A549 (cell line): ENCODE results near the gene VAMP1. TPM values are rescaled to one million over a fixed set of nuclear protein-coding genes. Genes with fewer than 3 reads are reported as not detected.
"Not testable (repeated sequence)": the region's sequence is repeated elsewhere in the genome, so short reads cannot be mapped to it uniquely, and the experiment has no call there.

Experiments used
- ATAC-seq, 2 experiments: fragments of 200-7000 bp in 1 of 2; fragments of >200 bp in 1 of 2; cut with Nextera tagmentation in 1 of 2; cut with Tn5 transposase in 1 of 2; 3 replicates each; pipeline versions ENCODE4 v1.8.0 to v1.9.1; 2018 to 2020; ENCODE audit warnings: mild to moderate bottlenecking in 1 of 2, moderate library complexity in 1 of 2
- CTCF ChIA-PET: fragments of 300-600 bp; sonication (Branson Sonifier 250); formaldehyde crosslinking; extraction: SDS; loops from one replicate; lab custom pipeline; 2021; ENCODE audit warnings: antibody characterized with exemption, inconsistent platforms; lab: Yijun Ruan, JAX
- POLR2A ChIA-PET: fragments of 350-600 bp; formaldehyde crosslinking; extraction: SDS; loops from one replicate; lab custom pipeline; 2021; ENCODE audit warnings: antibody characterized with exemption, inconsistent platforms; lab: Yijun Ruan, JAX
- DNase-seq, 2 experiments: peaks; one replicate each; pipeline versions ENCODE4 v3.0.0 to v3.0.0-alpha.2; 2011 to 2016; ENCODE audit warnings: low read depth in 1 of 2, low spot score in 1 of 2
- FAIRE-seq: peaks from 2 replicates; lab custom pipeline; 2011; peaks lifted over from hg19 to GRCh38; lab: Jason Lieb, UNC
- H3K27ac ChIP-seq, 2 experiments: fragments of >200 bp; sonication (Bioruptor Twin); formaldehyde crosslinking; 3 replicates each; pipeline ENCODE4 v1.5.1; 2016 to 2017
- H3K4me1 ChIP-seq: fragments of >200 bp; sonication (Bioruptor Twin); formaldehyde crosslinking; 3 replicates; pipeline ENCODE4 v1.6.1; 2016
- H3K4me2 ChIP-seq: fragments of >200 bp; sonication (Bioruptor Twin); formaldehyde crosslinking; 3 replicates; pipeline ENCODE4 v1.6.1; 2016
- H3K4me3 ChIP-seq: fragments of >200 bp; sonication (Bioruptor Twin); formaldehyde crosslinking; 3 replicates; pipeline ENCODE4 v1.5.1; 2016
- H3K9me3 ChIP-seq: fragments of >200 bp; sonication (Bioruptor Twin); formaldehyde crosslinking; 3 replicates; pipeline ENCODE4 v1.6.1; 2016
- BCL3 ChIP-seq: fragments of >200 bp; sonication (Bioruptor Twin); formaldehyde crosslinking; IDR thresholded peaks from 3 replicates; pipeline ENCODE4 v1.6.1; 2016
- BHLHE40 ChIP-seq: IDR thresholded peaks from 2 replicates; pipeline ENCODE4 v1.6.1; 2012; ENCODE audit warnings: low read depth, low read length, inconsistent platforms
- CHD2 ChIP-seq: fragments of 150-350 bp; IDR thresholded peaks from 2 replicates; pipeline ENCODE4 v1.6.1; 2014; ENCODE audit warnings: low read length; ENCODE audit not compliant: partially characterized antibody
- E2F6 ChIP-seq: IDR thresholded peaks from 2 replicates; pipeline ENCODE4 v1.6.1; 2012; ENCODE audit warnings: low read depth, borderline replicate concordance
- EHF ChIP-seq: fragments of 250-450 bp; sonication (Bioruptor Pico); IDR thresholded peaks from 2 replicates; pipeline ENCODE4 v1.5.0; 2020; ENCODE audit warnings: mild to moderate bottlenecking
- EHMT2 ChIP-seq: fragments of 200-600 bp; sonication (generic); IDR thresholded peaks from 2 replicates; pipeline ENCODE4 v1.6.1; 2016; ENCODE audit warnings: antibody characterized with exemption, low read depth, mild to moderate bottlenecking, moderate library complexity
- FOSB ChIP-seq: fragments of 250-450 bp; sonication (Bioruptor Pico); IDR thresholded peaks from 2 replicates; pipeline ENCODE4 v1.5.0; 2020; ENCODE audit warnings: mild to moderate bottlenecking, moderate library complexity
- HDAC2 ChIP-seq: fragments of 200-600 bp; sonication (generic); IDR thresholded peaks from 2 replicates; pipeline ENCODE4 v1.6.1; 2016
- HOXB13 ChIP-seq: fragments of 250-450 bp; sonication (Bioruptor Pico); IDR thresholded peaks from 2 replicates; pipeline ENCODE4 v1.5.0; 2020; ENCODE audit warnings: low read depth, mild to moderate bottlenecking, moderate library complexity
- KDM5A ChIP-seq: fragments of 200-600 bp; sonication (generic); IDR thresholded peaks from 2 replicates; pipeline ENCODE4 v1.6.1; 2016; ENCODE audit warnings: antibody characterized with exemption, mild to moderate bottlenecking
- MAX ChIP-seq: IDR thresholded peaks from 2 replicates; pipeline ENCODE4 v1.6.1; 2012
- MAZ ChIP-seq: fragments of 150-350 bp; IDR thresholded peaks from 2 replicates; pipeline ENCODE4 v1.6.1; 2014; ENCODE audit warnings: antibody characterized with exemption, low read depth, low read length, borderline replicate concordance
- NFE2L2 ChIP-seq: fragments of 150-350 bp; conservative IDR thresholded peaks from 2 replicates; pipeline ENCODE4 v1.6.1; 2014; ENCODE audit warnings: low read length
- NR3C1 ChIP-seq: fragments of >200 bp; sonication (Bioruptor Twin); formaldehyde crosslinking; IDR thresholded peaks from 3 replicates; pipeline ENCODE4 v1.6.1; 2017
- POLR2A ChIP-seq: IDR thresholded peaks from 2 replicates; pipeline ENCODE4 v1.6.1; 2012; ENCODE audit warnings: mild to moderate bottlenecking, low read length
- RCOR1 ChIP-seq: fragments of 150-350 bp; IDR thresholded peaks from 2 replicates; pipeline ENCODE4 v1.6.1; 2014; ENCODE audit warnings: antibody characterized with exemption, low read length, low read depth
- REST ChIP-seq: fragments of 200-600 bp; sonication (generic); IDR thresholded peaks from 2 replicates; pipeline ENCODE4 v1.6.1; 2016; ENCODE audit warnings: antibody characterized with exemption, mild to moderate bottlenecking, moderate library complexity
- SMC3 ChIP-seq: fragments of >200 bp; sonication (Bioruptor Twin); formaldehyde crosslinking; IDR thresholded peaks from 3 replicates; pipeline ENCODE4 v1.6.1; 2018; ENCODE audit warnings: inconsistent platforms
- SREBF2 ChIP-seq: fragments of 450-650 bp; IDR thresholded peaks from 2 replicates; pipeline ENCODE4 v1.6.1; 2014; ENCODE audit warnings: mild to moderate bottlenecking, moderate library complexity
- USF2 ChIP-seq: fragments of 450-650 bp; IDR thresholded peaks from 2 replicates; pipeline ENCODE4 v1.6.1; 2014; ENCODE audit warnings: antibody characterized with exemption
- WGBS: methylation state at CpG from one replicate; pipeline ENCODE4 v1.1.6; 2017; ENCODE audit errors: missing lambda C conversion rate; 5-methylcytosine and 5-hydroxymethylcytosine counted together
- polyA plus RNA-seq, 4 experiments: library from polyadenylated mRNA; depleted of rRNA in 3 of 4; stranded (reverse); fragments of >200 nt; fragmentation: RNase III in 1 of 4; extraction: RNeasy Plus Mini Kit Qiagen cat#74134 plus additional on column Dnase treatment in 1 of 4; gene quantifications; 2 replicates in 3 of 4; 3 replicates in 1 of 4; pipeline ENCODE4 v1.2.3, GENCODE V29; 2011 to 2017

The VAMP1 gene
- polyA plus RNA-seq, 2 of the 4 experiments (the other 2 are of a cell fraction) = 17.6 to 22.7 TPM

- ATAC-seq (no peak), FAIRE-seq (no peak), DNase-seq (no peak)
- ChIA-PET POLR2A (no interaction called here), CTCF (interaction anchor here (1.0 to 4.6 kb wide), 8 partner anchors 11 to 184 kb away, joined by 3 to 33 read pairs (median 6); no protein-coding TSS in a partner anchor)
- no peak overlapping the region for H3K27ac ChIP-seq
- no peaks in the 10 kb centered on the region for H3K9me3 ChIP-seq
- H3K4me2 ChIP-seq = peak overlapping the region; percentile 100
- H3K4me3 ChIP-seq = no peak overlapping the region
- TF ChIP-seq NFE2L2 (no peak), BCL3 (no peak), REST (no peak), NR3C1 (no peak), BHLHE40 (no peak), KDM5A (no peak), E2F6 (no peak), USF2 (no peak), HOXB13 (no peak), SMC3 (no peak), EHMT2 (no peak), EHF (CRISPR knock-in tag) (no peak), FOSB (CRISPR knock-in tag) (no peak), SREBF2 (no peak), MAZ (no peak), POLR2A (no peak), MAX (no peak), RCOR1 (no peak), CHD2 (no peak), HDAC2 (no peak)
- peaks cover 42% of the 10 kb centered on the region for H3K4me1 ChIP-seq
Measured at GRCh38 chr12:6468283-6468575, 2.2 kb downstream of the VAMP1 start.

GRCh38 chr12:6467571-6468282, 2.8 kb downstream of the VAMP1 start:
- CTCF ChIA-PET = interaction anchor here (1.0 to 4.6 kb wide), 8 partner anchors 11 to 183 kb away, joined by 3 to 33 read pairs (median 6); no protein-coding TSS in a partner anchor
- H3K4me3 ChIP-seq, H3K9me3 ChIP-seq, ATAC-seq, DNase-seq, FAIRE-seq, POLR2A ChIA-PET: not testable (repeated sequence)
- Histone ChIP-seq H3K4me1 (peaks cover 42% of the 10 kb centered on the region), H3K4me2 (peak overlapping the region; percentile 100), H3K27ac (0 out of 6 replicates have a peak overlapping the region, but pooled peaks of 1 of the 2 experiments have one; percentile 7)
- WGBS = 96% methylated on average over 9 of the region's 9 CpGs

- WGBS = 95% methylated on average over 4 of the region's 4 CpGs
- not testable (repeated sequence) for DNase-seq, H3K4me2 ChIP-seq, H3K4me3 ChIP-seq, FAIRE-seq, ATAC-seq, H3K9me3 ChIP-seq, H3K27ac ChIP-seq
- H3K4me1 ChIP-seq = peaks cover 36% of the 10 kb centered on the region
- POLR2A ChIA-PET = interaction anchor here (1.4 kb wide), 1 partner anchor 131 kb away, joined by 3 read pairs; no protein-coding TSS in a partner anchor
- CTCF ChIA-PET = interaction anchor here (1.1 to 4.6 kb wide), 15 partner anchors 12 to 145 kb away, joined by 3 to 121 read pairs (median 29); partner anchors contain the start of genes CD27 and TAPBPL
Measured at GRCh38 chr12:6466751-6467150, 3.7 kb downstream of the VAMP1 start.
